Prostate gland (tissue), 2 donors: ENCODE measurements around the gene UFD1.

Experiments used
- POLR2A ChIP-seq: fragments of 450-650 bp; IDR thresholded peaks from one replicate; pipeline ENCODE4 v1.6.1; 2016; ENCODE audit warnings: antibody characterized with exemption, mild to moderate bottlenecking
- POLR2AphosphoS5 ChIP-seq: sonication (generic); formaldehyde crosslinking; IDR thresholded peaks from one replicate; pipeline ENCODE4 v1.6.1; 2017; ENCODE audit warnings: antibody characterized with exemption
- TF ChIP-seq, protein P1 (sequence below), 4 experiments: fragments of 200-600 bp in 2 of 4; fragments of 450-650 bp in 2 of 4; sonication (generic) in 2 of 4; IDR thresholded peaks; 1 replicate in 3 of 4; 2 replicates in 1 of 4; pipeline ENCODE4 v1.5.1; 2016 to 2019; ENCODE audit warnings: antibody characterized with exemption in 4 of 4, mild to moderate bottlenecking in 2 of 4, moderate library complexity in 2 of 4

- TF ChIP-seq, protein P1, sequence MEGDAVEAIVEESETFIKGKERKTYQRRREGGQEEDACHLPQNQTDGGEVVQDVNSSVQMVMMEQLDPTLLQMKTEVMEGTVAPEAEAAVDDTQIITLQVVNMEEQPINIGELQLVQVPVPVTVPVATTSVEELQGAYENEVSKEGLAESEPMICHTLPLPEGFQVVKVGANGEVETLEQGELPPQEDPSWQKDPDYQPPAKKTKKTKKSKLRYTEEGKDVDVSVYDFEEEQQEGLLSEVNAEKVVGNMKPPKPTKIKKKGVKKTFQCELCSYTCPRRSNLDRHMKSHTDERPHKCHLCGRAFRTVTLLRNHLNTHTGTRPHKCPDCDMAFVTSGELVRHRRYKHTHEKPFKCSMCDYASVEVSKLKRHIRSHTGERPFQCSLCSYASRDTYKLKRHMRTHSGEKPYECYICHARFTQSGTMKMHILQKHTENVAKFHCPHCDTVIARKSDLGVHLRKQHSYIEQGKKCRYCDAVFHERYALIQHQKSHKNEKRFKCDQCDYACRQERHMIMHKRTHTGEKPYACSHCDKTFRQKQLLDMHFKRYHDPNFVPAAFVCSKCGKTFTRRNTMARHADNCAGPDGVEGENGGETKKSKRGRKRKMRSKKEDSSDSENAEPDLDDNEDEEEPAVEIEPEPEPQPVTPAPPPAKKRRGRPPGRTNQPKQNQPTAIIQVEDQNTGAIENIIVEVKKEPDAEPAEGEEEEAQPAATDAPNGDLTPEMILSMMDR (IDR thresholded peaks at IDR 0.05) = no peak
- TF ChIP-seq POLR2AphosphoS5 = no peak
- TF ChIP-seq POLR2A = no peak
These were observed 67.9 kb downstream of the UFD1 start for GRCh38 chr22:19410941-19411689.
